Measurements from ENCODE around the gene GALNT18. TPM values are rescaled to one million over a fixed set of nuclear protein-coding genes. Genes with fewer than 3 reads are reported as not detected.

The GALNT18 gene
- total and polyA plus RNA-seq, 9 donors = 3.0 to 13.2 (median 7.7) TPM

DNA sequence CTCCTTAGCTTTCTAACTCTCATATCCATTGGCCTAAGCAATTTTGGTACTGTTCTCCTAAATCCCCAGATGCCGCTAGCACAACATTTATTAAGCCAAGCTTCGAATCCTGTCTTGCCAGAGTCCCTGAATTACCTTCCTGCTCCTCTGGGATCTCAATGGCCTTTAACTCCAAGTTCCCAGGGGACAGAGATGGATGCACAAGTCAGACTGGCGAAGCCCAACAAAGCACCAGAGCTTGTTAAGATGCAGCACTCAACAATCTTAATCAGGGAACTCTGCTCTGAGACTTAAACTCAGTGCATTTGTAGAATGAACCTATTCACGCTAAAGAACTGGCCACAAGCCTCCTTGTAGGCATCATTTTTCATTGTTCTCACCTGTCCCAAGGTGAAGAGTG, 9.4 kb downstream of the GALNT18 start:
- no peak for TF ChIP-seq EP300 (IDR thresholded peaks at IDR 0.05)
- TF ChIP-seq POLR2A (IDR thresholded peaks at IDR 0.05) = no peak
- TF ChIP-seq, protein P1, sequence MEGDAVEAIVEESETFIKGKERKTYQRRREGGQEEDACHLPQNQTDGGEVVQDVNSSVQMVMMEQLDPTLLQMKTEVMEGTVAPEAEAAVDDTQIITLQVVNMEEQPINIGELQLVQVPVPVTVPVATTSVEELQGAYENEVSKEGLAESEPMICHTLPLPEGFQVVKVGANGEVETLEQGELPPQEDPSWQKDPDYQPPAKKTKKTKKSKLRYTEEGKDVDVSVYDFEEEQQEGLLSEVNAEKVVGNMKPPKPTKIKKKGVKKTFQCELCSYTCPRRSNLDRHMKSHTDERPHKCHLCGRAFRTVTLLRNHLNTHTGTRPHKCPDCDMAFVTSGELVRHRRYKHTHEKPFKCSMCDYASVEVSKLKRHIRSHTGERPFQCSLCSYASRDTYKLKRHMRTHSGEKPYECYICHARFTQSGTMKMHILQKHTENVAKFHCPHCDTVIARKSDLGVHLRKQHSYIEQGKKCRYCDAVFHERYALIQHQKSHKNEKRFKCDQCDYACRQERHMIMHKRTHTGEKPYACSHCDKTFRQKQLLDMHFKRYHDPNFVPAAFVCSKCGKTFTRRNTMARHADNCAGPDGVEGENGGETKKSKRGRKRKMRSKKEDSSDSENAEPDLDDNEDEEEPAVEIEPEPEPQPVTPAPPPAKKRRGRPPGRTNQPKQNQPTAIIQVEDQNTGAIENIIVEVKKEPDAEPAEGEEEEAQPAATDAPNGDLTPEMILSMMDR (IDR thresholded peaks at IDR 0.05) = no peak
- intact Hi-C loops (cut with DNase I) = no loop called here
- no peak for DNase-seq
- 94 to 96% (median 94%) methylated on average over 4 of the region's 4 CpGs for WGBS, 3 donors
- H3K9me3 ChIP-seq = no peaks in the 10 kb centered on the region
- H3K27me3 ChIP-seq = no peaks in the 10 kb centered on the region
- H3K4me3 ChIP-seq = no peak overlapping the region
- no peak overlapping the region for H3K27ac ChIP-seq
- H3K36me3 ChIP-seq = no peaks in the 10 kb centered on the region
- no peaks in the 10 kb centered on the region for H3K4me1 ChIP-seq (ENCODE audit: insufficient read depth)

DNA sequence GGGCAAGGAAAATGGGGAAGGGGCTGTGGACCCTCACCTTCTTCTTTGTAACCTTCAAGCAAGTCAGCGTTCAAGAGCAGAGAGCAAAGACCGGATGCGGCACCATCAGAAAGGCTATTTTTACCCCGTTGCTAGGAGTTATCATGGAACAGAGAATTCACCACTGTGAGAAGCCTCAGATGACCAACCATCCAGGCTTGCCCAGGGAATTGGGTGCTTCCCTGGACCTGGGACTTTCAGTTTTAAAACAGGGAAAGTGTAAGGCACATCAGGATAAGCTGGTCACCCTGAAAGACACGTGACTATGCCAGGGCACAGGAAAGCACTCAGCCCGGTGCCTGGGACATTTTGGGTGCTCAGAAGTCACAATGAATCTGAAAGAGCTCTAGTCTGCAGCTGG, 10.4 kb downstream of the GALNT18 start:
- WGBS, 3 donors = 79 to 85% (median 83%) methylated on average over 6 of the region's 6 CpGs
- no peak for DNase-seq
- Histone ChIP-seq H3K4me3 (no peak overlapping the region), H3K36me3 (no peaks in the 10 kb centered on the region), H3K9me3 (no peaks in the 10 kb centered on the region), H3K27me3 (no peaks in the 10 kb centered on the region), H3K27ac (no peak overlapping the region), H3K4me1 (ENCODE audit: insufficient read depth) (no peaks in the 10 kb centered on the region)
- intact Hi-C loops (cut with DNase I) = no loop called here
- TF ChIP-seq EP300 (IDR thresholded peaks at IDR 0.05) (no peak), POLR2A (IDR thresholded peaks at IDR 0.05) (no peak)
- TF ChIP-seq, protein P1 (IDR thresholded peaks at IDR 0.05) = no peak

DNA sequence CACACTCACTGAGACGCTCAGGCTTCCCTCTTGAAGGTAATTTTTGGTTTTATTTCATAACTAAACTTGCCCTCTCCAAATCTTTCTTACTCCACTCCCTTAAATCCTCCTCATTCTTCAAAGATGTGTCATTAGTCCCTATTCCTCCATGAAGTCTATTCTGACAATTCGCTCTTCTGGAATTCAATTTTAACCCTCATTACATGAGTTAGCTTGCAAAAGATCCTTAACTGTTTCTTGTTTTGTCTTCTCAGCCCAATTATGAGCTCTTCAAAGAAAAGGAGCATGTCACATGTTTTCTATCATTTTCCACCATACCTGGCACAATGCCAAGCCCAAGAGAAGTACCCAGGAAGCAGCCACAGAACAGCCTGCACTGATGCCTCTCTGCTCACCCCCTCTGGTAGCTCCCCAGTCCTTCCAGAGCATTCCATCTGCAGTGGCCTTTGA, 13.0 kb downstream of the GALNT18 start:
- intact Hi-C loops (cut with DNase I) = no loop called here
- Histone ChIP-seq H3K4me1 (ENCODE audit: insufficient read depth) (no peaks in the 10 kb centered on the region), H3K36me3 (no peaks in the 10 kb centered on the region), H3K4me3 (no peak overlapping the region), H3K9me3 (no peaks in the 10 kb centered on the region), H3K27me3 (no peaks in the 10 kb centered on the region), H3K27ac (no peak overlapping the region)
- no peak for TF ChIP-seq POLR2A (IDR thresholded peaks at IDR 0.05)
- 11 to 28% (median 25%) methylated on average over 2 of the region's 2 CpGs for WGBS, 3 donors
- no peak for DNase-seq

DNA sequence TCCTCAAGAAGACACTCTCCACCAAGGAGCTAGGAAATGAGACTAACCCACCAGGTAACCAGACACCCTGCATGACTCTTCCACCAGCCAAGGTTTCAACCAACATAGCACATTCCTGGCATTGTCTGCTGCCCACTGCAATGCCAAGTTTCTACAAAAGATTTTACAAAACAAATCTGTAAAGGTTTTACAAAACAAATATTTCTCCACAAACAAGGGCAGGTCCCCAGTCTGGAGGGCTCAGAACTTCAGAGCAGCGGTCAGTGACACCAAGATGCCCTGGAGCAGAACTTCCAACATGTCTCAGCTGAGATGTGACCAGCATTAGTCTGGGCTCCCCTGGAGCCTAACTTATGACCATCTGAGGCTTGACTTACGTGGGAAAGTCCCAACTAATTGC, 14.0 kb downstream of the GALNT18 start:
- 94 to 100% (median 94%) methylated on average over 2 of the region's 2 CpGs for WGBS, 3 donors
- TF ChIP-seq, protein P1 (IDR thresholded peaks at IDR 0.05) = no peak
- no peaks in the 10 kb centered on the region for H3K36me3 ChIP-seq
- DNase-seq = no peak
- no peaks in the 10 kb centered on the region for H3K4me1 ChIP-seq (ENCODE audit: insufficient read depth)
- H3K9me3 ChIP-seq = no peaks in the 10 kb centered on the region
- no peaks in the 10 kb centered on the region for H3K27me3 ChIP-seq
- intact Hi-C loops (cut with DNase I) = no loop called here
- no peak overlapping the region for H3K27ac ChIP-seq
- no peak overlapping the region for H3K4me3 ChIP-seq

DNA sequence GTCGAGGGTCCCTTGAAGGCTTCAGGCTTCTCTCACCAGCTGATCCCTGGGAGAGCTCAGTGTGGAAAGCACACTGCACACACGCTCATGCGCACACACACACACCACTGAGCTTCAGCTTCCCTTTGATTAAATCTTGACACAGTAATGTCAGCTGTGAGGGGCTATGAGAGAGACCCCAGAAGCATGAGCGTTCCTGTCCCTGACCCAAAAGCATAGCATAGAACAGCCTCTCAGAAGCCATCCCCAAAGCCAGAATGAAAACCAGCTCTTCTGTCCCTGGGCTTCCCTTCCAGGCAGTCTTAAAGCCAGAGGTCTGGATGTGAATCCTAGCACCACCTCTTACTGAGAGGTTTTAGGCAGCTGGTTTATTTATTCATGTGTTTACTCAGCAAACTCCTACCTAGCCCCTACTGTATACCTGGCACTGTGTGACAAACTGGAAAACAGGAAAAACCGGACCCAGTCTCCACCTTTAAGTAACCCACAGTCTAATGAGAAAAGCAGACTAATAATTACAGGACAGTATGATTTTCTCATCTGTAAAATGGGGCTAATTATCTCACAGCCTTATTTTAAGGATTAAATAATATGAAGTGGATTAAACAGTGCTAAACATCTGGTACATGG, 15.9 kb downstream of the GALNT18 start:
- Histone ChIP-seq H3K4me3 (no peak overlapping the region), H3K36me3 (no peaks in the 10 kb centered on the region), H3K4me1 (ENCODE audit: insufficient read depth) (no peaks in the 10 kb centered on the region), H3K27ac (no peak overlapping the region), H3K9me3 (no peaks in the 10 kb centered on the region), H3K27me3 (no peaks in the 10 kb centered on the region)
- WGBS, 3 donors = 92 to 94% (median 94%) methylated on average over 5 of the region's 5 CpGs
- intact Hi-C loops (cut with DNase I) = no loop called here
- TF ChIP-seq, protein P1 (IDR thresholded peaks at IDR 0.05) = no peak
- TF ChIP-seq POLR2A (IDR thresholded peaks at IDR 0.05) (no peak), EP300 (IDR thresholded peaks at IDR 0.05) (no peak)
- DNase-seq = no peak

Measured in ovary (tissue), 9 donors.